Motor neuron (in vitro differentiated cells): ENCODE data around the gene ANO4. TPM values are rescaled to one million over a fixed set of nuclear protein-coding genes. Genes with fewer than 3 reads are reported as not detected.

Experiments
- ATAC-seq, 8 experiments: fragments of 200-7000 bp; cut with Tn5 transposase; replicated peaks in 6 of 8; 2 replicates each; pipeline ENCODE4 v1.8.0; 2021; ENCODE audit warnings: mild to moderate bottlenecking in 8 of 8, moderate library complexity in 8 of 8
- H3K27ac ChIP-seq, 2 donors: fragments of 250-450 bp; sonication (Bioruptor Pico); 2 replicates each; pipeline ENCODE4 v1.9.0; 2021; ENCODE audit warnings: antibody characterized with exemption in 2 of 2, mild to moderate bottlenecking in 2 of 2, moderate library complexity in 1 of 2
- H3K4me1 ChIP-seq, 2 donors: fragments of 250-450 bp; sonication (Bioruptor Pico); replicated peaks in 1 of 2; 2 replicates each; pipeline ENCODE4 v1.6.1; 2021; ENCODE audit warnings: antibody characterized with exemption in 2 of 2, mild to moderate bottlenecking in 2 of 2, moderate library complexity in 1 of 2
- H3K4me3 ChIP-seq, 5 donors: fragments of 250-450 bp; sonication (Bioruptor Pico); 2 replicates each; pipeline ENCODE4 v1.9.0; 2021; ENCODE audit warnings: antibody characterized with exemption in 5 of 5, mild to moderate bottlenecking in 5 of 5, moderate library complexity in 4 of 5
- WGBS, 10 experiments: fragments of 450-650 bp; shearing (Covaris generic); methylation state at CpG; one replicate each; pipeline ENCODE4 v1.0.0; 2022; 5-methylcytosine and 5-hydroxymethylcytosine counted together
- in situ Hi-C, 9 experiments: fragments of 400-800 bp; cut with MboI; loops; one replicate each; pipeline ENCODE4 v1.15.0; 2021; ENCODE audit warnings: low sequenced_read_pairs in 9 of 9, low pct_unique_long_range_greater_than_20kb in 2 of 9; ENCODE audit not compliant: unreplicated experiment in 9 of 9
- total RNA-seq, 8 experiments: library from RNA; unstranded; fragments of 300-600 nt; gene quantifications; 2 replicates each; pipeline versions ENCODE4 v1.2.3 to v1.2.4, GENCODE V29; 2022

The ANO4 gene
- total RNA-seq, 8 experiments from 2014 or later, result 0.76 to 27.3 (median 1.7) TPM; not detected in 1

DNA sequence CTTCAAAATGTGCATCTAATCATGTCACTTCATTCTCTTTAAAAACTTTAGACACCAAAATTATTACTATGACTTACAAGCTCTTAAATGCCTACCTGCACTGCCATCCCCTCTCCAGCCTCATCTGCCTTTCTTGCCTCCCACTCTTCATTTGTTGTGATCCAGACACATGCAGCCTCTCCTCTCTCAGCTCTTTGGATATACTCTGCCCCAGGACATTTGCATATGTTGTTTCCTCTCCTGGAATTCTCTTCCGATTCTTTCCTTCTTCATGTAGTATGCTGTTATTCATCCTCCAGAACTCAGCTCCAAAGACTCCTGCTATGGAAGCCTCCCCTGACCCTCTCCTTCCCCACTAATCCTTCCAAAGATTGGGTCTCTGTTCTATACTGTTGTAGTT, 197.6 kb downstream of the ANO4 start:
- Histone ChIP-seq H3K4me3 (no peak overlapping the region), H3K4me1 (peaks cover 5 to 7% of the 10 kb centered on the region in 2 donors), H3K27ac (no peak overlapping the region)
- 0 to 100% (median 67%) methylated on average over 1 of the region's 1 CpG; no CpG with 5 or more reads in 3 of the 10 experiments for WGBS, 10 experiments
- in situ Hi-C loops, result no loop called here
- ATAC-seq, result no peak

- Histone ChIP-seq H3K4me1 (peaks cover 4 to 5% of the 10 kb centered on the region in 2 donors), H3K4me3 (no peak overlapping the region), H3K27ac (no peak overlapping the region)
- ATAC-seq, result peak in 4 of 8 experiments; percentile 19 to 62 (median 51)
- in situ Hi-C loops, result no loop called here
- WGBS, 10 experiments, result 0 to 100% (median 96%) methylated on average over 1 to 2 of the region's 2 CpGs
Observed at GRCh38 chr12:100993916-100994450, 199.4 kb downstream of the ANO4 start.

GRCh38 chr12:100995201-100995600, 200.6 kb downstream of the ANO4 start:
- in situ Hi-C loops, result no loop called here
- no peak overlapping the region for H3K27ac ChIP-seq
- 23 to 87% (median 65%) methylated on average over 1 to 3 of the region's 3 CpGs; no CpG with 5 or more reads in 2 of the 10 experiments for WGBS, 10 experiments
- no peak overlapping the region for H3K4me3 ChIP-seq
- ATAC-seq, result no peak
- peaks cover 4 to 5% of the 10 kb centered on the region in 2 donors for H3K4me1 ChIP-seq

DNA sequence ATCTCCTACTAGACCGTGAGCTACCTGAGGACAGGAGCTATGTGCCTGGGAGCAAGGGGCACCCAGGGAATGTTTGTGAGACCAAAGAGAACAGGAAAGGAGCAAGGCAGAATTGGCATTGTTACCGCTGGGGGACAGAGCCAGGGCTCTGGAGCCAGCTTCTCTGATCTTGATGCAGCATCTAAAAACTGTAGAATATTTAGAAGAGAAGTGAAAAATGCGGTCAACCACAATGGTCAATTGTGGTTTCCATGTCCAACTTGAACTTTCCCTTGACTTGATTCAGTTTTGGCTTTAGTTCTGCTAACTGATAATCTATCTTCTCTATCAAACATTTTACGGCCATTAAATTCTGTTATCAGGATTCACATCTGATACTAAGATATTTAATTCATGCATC, 201.2 kb downstream of the ANO4 start:
- no peak overlapping the region for H3K27ac ChIP-seq
- 15 to 100% (median 87%) methylated on average over 1 to 4 of the region's 4 CpGs for WGBS, 10 experiments
- in situ Hi-C loops, result no loop called here
- no peak overlapping the region for H3K4me3 ChIP-seq
- H3K4me1 ChIP-seq, result peaks cover 4 to 5% of the 10 kb centered on the region in 2 donors
- ATAC-seq, result no peak

GRCh38 chr12:101001669-101002068, 207.1 kb downstream of the ANO4 start:
- Histone ChIP-seq H3K27ac (no peak overlapping the region), H3K4me1 (peaks cover 3 to 5% of the 10 kb centered on the region in 2 donors), H3K4me3 (no peak overlapping the region)
- in situ Hi-C loops, result no loop called here
- no peak for ATAC-seq
- WGBS, 10 experiments, result 73 to 100% (median 100%) methylated on average over 1 to 5 of the region's 5 CpGs; no CpG with 5 or more reads in 3 of the 10 experiments

- H3K4me3 ChIP-seq, result no peak overlapping the region
- 0 to 80% (median 67%) methylated on average over 1 to 3 of the region's 3 CpGs; no CpG with 5 or more reads in 2 of the 10 experiments for WGBS, 10 experiments
- H3K27ac ChIP-seq, result no peak overlapping the region
- H3K4me1 ChIP-seq, result peaks cover 3 to 5% of the 10 kb centered on the region in 2 donors
- ATAC-seq, result peak in 3 of 8 experiments; percentile 31 to 75 (median 71)
- in situ Hi-C loops, result no loop called here
Observed at GRCh38 chr12:101002696-101003419, 208.3 kb downstream of the ANO4 start.

- no peak overlapping the region for H3K27ac ChIP-seq
- H3K4me3 ChIP-seq, result no peak overlapping the region
- in situ Hi-C loops, result no loop called here
- peak in 2 of 8 experiments; percentile 46 to 87 for ATAC-seq
- H3K4me1 ChIP-seq, result peaks cover 3 to 5% of the 10 kb centered on the region in 2 donors
- 11 to 100% (median 82%) methylated on average over 1 of the region's 1 CpG; no CpG with 5 or more reads in 2 of the 10 experiments for WGBS, 10 experiments
Observed at GRCh38 chr12:101004898-101005297, 210.3 kb downstream of the ANO4 start.

DNA sequence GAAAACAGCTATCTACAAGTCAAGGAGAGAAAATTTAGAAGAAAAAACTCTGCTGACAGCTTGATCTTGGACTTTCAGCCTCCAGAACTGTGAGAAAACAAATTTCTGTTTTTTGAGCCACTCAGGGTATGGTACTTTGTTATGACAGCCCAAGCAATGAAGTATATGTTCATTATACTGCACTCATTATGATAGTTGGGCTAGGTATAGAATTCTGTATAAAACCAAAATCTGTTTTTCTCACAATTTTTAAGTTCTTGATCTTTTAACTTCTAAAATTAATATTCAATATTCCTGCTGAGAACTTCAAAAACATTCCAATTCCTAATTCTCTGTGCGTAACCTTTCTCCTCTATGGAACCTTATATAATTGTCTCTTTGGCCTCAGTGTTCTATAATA, 214.7 kb downstream of the ANO4 start:
- in situ Hi-C loops, result no loop called here
- Histone ChIP-seq H3K27ac (no peak overlapping the region), H3K4me3 (no peak overlapping the region), H3K4me1 (no peaks in the 10 kb centered on the region)
- WGBS, 10 experiments, result 55 to 100% (median 79%) methylated on average over 1 of the region's 1 CpG; no CpG with 5 or more reads in 1 of the 10 experiments
- ATAC-seq, result no peak

DNA sequence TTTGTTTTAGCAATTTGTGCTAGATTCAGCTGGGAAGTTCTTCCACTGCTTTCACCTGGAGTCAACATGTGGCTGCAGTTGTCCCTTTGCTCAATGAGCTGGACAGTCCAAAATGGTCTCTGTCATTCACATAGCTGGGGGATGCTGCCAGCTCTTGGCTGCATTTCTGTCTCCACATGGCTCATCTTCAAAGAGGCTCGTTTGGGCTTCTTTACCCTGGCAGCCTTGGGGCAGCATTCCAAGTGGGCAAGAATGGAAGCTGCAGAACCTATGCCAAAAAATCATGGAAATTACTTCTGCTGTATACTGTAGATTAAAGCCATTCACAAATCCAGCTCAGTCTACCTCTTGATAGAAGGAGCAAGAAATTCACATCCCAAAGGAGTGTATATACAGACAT, 216.3 kb downstream of the ANO4 start:
- H3K4me3 ChIP-seq, result no peak overlapping the region
- no peak for ATAC-seq
- 0 to 36% (median 13%) methylated on average over 1 of the region's 1 CpG; no CpG with 5 or more reads in 6 of the 10 experiments for WGBS, 10 experiments
- no peak overlapping the region for H3K27ac ChIP-seq
- in situ Hi-C loops, result no loop called here
- no peaks in the 10 kb centered on the region for H3K4me1 ChIP-seq

DNA sequence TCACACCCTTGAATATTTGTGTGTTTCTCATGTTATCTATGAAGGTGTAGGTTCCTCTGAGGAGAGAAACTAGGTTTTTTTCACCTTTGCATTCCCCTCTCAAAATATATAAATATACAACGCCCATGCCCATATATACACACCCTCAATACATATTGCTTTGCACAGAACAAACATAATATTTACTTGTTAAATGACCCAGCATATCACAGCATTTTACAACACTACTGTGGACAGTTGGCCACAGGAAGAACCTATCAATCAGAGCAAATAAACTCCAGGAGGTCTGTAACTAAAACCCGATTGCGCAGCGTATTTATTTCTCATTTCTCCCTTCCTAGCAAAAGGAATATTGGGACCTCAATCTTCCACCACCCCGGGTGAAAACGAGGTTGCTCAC, 219.4 kb downstream of the ANO4 start:
- Histone ChIP-seq H3K4me3 (no peak overlapping the region), H3K4me1 (no peaks in the 10 kb centered on the region), H3K27ac (no peak overlapping the region)
- no peak for ATAC-seq
- WGBS, 10 experiments, result 43 to 92% (median 75%) methylated on average over 1 to 6 of the region's 6 CpGs; no CpG with 5 or more reads in 3 of the 10 experiments
- in situ Hi-C loops, result no loop called here

DNA sequence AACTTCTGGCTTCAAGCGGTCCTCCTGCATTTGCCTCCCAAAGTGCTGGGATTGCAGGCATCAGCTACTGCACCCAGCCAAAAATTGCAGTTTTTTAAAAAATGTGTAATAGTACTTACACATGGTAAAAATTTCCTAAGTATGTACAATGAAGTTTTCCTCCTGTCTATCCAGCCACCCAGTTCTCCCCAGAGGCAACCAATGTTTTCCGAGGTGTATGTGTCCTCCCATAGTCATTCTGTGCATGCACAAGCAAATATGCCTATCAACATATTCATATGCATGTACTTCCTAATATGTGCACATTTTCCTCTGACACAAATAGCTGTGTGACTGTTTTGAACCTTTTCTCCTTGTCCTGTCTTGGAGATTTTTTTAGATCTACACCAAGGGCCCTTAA, 220.5 kb downstream of the ANO4 start:
- in situ Hi-C loops, result no loop called here
- peak in 3 of 8 experiments; percentile 81 to 90 (median 89) for ATAC-seq
- Histone ChIP-seq H3K4me3 (no peak overlapping the region), H3K4me1 (no peaks in the 10 kb centered on the region), H3K27ac (no peak overlapping the region)
- 20 to 100% (median 100%) methylated on average over 1 to 2 of the region's 2 CpGs; no CpG with 5 or more reads in 1 of the 10 experiments for WGBS, 10 experiments

DNA sequence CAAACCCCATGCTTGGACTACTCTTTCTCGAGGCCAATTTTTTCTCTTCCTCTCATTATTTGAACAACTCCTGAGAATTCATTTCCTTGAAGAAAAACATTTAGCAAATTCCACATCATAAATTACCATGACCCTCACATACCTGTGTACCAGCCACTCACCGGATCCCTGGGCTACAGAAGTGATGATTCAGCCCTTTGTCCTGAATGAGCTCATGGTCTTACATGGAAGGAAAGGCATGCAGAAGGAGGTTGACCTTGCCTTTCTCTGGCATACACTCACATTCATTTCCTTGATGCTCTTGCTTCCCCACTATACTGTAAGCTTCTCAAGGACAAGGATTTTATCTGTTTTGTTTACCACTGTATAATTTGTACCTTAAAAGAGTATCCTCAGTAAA, 224.0 kb downstream of the ANO4 start:
- Histone ChIP-seq H3K4me3 (no peak overlapping the region), H3K27ac (no peak overlapping the region), H3K4me1 (no peaks in the 10 kb centered on the region)
- 8 to 89% (median 55%) methylated on average over 1 to 2 of the region's 2 CpGs; no CpG with 5 or more reads in 2 of the 10 experiments for WGBS, 10 experiments
- in situ Hi-C loops, result no loop called here
- peak in 5 of 8 experiments; percentile 44 to 95 (median 74) for ATAC-seq

DNA sequence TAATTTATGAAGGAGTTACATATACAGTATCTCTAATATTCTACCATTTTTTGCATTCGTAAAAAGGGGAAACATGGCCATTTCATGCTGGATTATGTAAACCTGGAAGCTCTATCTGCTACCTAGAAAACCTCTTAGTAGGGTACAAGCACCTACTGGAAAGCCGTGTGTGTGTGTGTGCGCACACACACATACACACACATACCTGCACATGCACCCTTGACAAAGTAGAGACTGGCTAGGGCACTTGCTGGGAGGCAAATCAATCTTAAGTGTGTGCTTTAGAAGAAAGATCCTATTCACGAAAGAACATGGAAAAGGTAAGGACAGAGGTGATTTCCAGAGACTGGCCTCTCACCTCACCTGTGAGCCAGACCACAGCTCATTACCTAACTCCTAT, 224.6 kb downstream of the ANO4 start:
- ATAC-seq, result no peak
- H3K4me3 ChIP-seq, result no peak overlapping the region
- WGBS, 10 experiments, result 20 to 100% (median 83%) methylated on average over 1 to 4 of the region's 4 CpGs; no CpG with 5 or more reads in 2 of the 10 experiments
- in situ Hi-C loops, result no loop called here
- H3K4me1 ChIP-seq, result no peaks in the 10 kb centered on the region
- no peak overlapping the region for H3K27ac ChIP-seq
